AG04449 (cell line): Measurements from ENCODE around the gene SYNPO2L.

Experiments
- CTCF ChIA-PET: fragments of 350-600 bp; formaldehyde crosslinking; extraction: SDS; loops from one replicate; lab custom pipeline; 2021; ENCODE audit warnings: antibody characterized with exemption; lab: Yijun Ruan, JAX
- POLR2A ChIA-PET: fragments of 400-600, 350-600 bp; formaldehyde crosslinking; extraction: SDS; loops from one replicate; lab custom pipeline; 2020; ENCODE audit warnings: antibody characterized with exemption, inconsistent platforms; lab: Yijun Ruan, JAX
- DNase-seq: peaks from one replicate; pipeline ENCODE4 v3.0.0-alpha.2; 2010; ENCODE audit warnings: low read depth, low spot score
- H3K4me3 ChIP-seq: 2 replicates; pipeline ENCODE4 v1.5.1; 2011; ENCODE audit warnings: low read depth, mild to moderate bottlenecking, control low read depth, low read length
- TF ChIP-seq, protein P1 (sequence below): IDR thresholded peaks from one replicate; pipeline ENCODE4 v1.5.1; 2011; ENCODE audit warnings: mild to moderate bottlenecking, moderate library complexity, low read length, control low read depth, inconsistent platforms; ENCODE audit not compliant: insufficient read depth; ENCODE audit errors: missing control alignments

The SYNPO2L gene

DNA sequence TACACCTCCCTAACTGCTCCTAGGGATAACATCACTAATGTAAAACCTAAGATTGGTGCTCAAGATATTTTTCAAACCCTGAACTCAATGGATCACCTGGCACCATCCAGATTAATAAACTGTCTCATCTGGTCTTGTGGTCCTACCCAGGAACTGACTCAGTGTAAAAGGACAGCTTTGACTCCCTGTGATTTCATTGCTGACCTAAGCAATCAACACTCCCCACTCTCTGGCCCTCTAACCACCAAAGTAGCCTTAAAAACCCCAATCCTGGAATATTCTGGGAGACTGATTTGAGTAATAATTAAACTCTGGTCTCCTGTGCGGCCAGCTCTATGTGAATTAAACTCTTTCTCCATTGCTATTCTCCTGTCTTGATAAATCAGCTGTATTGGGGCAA lies 58.5 kb downstream of the SYNPO2L start:
- ChIA-PET POLR2A (no interaction called here), CTCF (interaction anchor here (1.4 to 2.6 kb wide), 2 partner anchors 47 to 68 kb away, joined by 4 to 8 read pairs; no protein-coding TSS in a partner anchor)
- TF ChIP-seq, protein P1, sequence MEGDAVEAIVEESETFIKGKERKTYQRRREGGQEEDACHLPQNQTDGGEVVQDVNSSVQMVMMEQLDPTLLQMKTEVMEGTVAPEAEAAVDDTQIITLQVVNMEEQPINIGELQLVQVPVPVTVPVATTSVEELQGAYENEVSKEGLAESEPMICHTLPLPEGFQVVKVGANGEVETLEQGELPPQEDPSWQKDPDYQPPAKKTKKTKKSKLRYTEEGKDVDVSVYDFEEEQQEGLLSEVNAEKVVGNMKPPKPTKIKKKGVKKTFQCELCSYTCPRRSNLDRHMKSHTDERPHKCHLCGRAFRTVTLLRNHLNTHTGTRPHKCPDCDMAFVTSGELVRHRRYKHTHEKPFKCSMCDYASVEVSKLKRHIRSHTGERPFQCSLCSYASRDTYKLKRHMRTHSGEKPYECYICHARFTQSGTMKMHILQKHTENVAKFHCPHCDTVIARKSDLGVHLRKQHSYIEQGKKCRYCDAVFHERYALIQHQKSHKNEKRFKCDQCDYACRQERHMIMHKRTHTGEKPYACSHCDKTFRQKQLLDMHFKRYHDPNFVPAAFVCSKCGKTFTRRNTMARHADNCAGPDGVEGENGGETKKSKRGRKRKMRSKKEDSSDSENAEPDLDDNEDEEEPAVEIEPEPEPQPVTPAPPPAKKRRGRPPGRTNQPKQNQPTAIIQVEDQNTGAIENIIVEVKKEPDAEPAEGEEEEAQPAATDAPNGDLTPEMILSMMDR = no peak
- no peak for DNase-seq
- no peak overlapping the region for H3K4me3 ChIP-seq
